Mucosa of gallbladder (tissue), 1 donor: ENCODE measurements around the gene YEATS4. TPM values are rescaled to one million over a fixed set of nuclear protein-coding genes. Genes with fewer than 3 reads are reported as not detected.

Experiments used
- DNase-seq: peaks from one replicate; pipeline ENCODE4 v3.0.0-alpha.2; 2020; ENCODE audit warnings: low spot score
- total RNA-seq: library from RNA; stranded (reverse); gene quantifications from one replicate; pipeline ENCODE4 v1.2.1, GENCODE V29; 2021
- donor health status: DM: no; HTN: no; CAD: no.

YEATS4 gene
- total RNA-seq, 1 donor from 2014 or later = 12.7 TPM

- DNase-seq = no peak
Measured at GRCh38 chr12:69433653-69434052, 74.1 kb downstream of the YEATS4 start.

- DNase-seq = no peak
Measured at GRCh38 chr12:69435644-69436043, 76.1 kb downstream of the YEATS4 start.

GRCh38 chr12:69437073-69437472 is 77.5 kb downstream of the YEATS4 start:
- no peak for DNase-seq

GRCh38 chr12:69438539-69438938 is 79.0 kb downstream of the YEATS4 start:
- DNase-seq = no peak

- DNase-seq = no peak
Measured at GRCh38 chr12:69440016-69440415, 80.5 kb downstream of the YEATS4 start.

Other genes with a start within 250 kb of the YEATS4 start
- gene CPSF6, start 120.2 kb upstream of the YEATS4 start, total RNA-seq = 44.7 TPM
- gene LYZ, start 11.4 kb upstream of the YEATS4 start, total RNA-seq = 1,541 TPM
- gene FRS2, start 110.6 kb downstream of the YEATS4 start, total RNA-seq = 31.1 TPM
- gene CCT2, start 225.7 kb downstream of the YEATS4 start, total RNA-seq = 86.5 TPM